NCI-H1092 (cell line): ENCODE data around the gene RITA1.
"Not testable (repeated sequence)": the region's sequence is repeated elsewhere in the genome, so short reads cannot be mapped to it uniquely, and the experiment has no call there.

Source experiments
- DNase-seq: peaks from one replicate; lab custom pipeline; 2025; lab: John Stamatoyannopoulos, UW

Gene RITA1, protein sequence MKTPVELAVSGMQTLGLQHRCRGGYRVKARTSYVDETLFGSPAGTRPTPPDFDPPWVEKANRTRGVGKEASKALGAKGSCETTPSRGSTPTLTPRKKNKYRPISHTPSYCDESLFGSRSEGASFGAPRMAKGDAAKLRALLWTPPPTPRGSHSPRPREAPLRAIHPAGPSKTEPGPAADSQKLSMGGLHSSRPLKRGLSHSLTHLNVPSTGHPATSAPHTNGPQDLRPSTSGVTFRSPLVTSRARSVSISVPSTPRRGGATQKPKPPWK

DNA sequence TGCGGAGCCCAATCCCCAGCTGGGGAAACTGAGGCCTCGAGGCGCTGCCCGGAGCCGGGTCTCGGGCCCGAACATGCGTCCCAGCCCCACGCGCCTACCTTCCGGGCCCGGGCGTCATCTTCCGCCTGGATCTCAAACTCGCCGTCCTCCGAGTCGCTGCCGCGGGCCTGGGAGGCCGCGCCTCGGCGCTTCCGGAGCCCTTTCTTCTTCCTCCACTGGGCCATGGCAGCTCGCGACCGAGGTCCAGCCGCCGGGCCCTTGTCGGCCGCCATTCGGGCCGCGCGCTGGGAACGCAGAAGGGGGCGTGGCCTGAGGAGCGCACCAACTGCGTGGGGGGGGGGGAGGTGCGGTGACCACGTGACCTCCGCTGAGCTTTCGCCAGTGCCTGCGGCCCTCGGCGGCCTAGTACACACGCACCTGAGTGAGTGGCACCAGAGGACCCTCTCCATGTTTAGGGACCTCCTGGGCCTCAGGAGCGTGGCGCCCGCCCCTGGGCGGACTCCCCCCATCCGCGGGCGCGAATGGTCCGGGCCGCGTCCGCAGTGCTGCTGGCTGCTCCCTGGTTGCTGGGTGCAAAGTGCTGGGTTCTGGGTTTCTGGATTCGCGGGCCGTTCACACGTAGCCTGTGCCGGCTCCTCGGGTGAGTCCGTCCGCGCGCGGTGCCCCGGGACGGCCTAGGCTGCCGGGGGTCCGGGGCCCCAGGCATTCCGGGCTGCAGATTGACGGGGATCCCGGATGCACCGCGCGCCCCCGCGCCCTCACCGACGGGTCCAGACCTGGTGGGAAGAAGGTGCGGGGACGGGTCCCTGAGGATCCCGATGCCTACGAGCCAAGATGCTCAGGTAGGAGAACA, at the start of gene RITA1, which contains the start of gene DDX54:
Gene RITA1, plus strand, starts transcription at position 542 of the 853 bp plus-strand sequence. CDS start 1,026 bp downstream, outside the sequence.
Gene DDX54, minus strand, starts transcription at position 299 of the 853 bp plus-strand sequence. Its CDS starts 27 bp downstream, at position 272.
- peak; percentile 78 for DNase-seq

DNA sequence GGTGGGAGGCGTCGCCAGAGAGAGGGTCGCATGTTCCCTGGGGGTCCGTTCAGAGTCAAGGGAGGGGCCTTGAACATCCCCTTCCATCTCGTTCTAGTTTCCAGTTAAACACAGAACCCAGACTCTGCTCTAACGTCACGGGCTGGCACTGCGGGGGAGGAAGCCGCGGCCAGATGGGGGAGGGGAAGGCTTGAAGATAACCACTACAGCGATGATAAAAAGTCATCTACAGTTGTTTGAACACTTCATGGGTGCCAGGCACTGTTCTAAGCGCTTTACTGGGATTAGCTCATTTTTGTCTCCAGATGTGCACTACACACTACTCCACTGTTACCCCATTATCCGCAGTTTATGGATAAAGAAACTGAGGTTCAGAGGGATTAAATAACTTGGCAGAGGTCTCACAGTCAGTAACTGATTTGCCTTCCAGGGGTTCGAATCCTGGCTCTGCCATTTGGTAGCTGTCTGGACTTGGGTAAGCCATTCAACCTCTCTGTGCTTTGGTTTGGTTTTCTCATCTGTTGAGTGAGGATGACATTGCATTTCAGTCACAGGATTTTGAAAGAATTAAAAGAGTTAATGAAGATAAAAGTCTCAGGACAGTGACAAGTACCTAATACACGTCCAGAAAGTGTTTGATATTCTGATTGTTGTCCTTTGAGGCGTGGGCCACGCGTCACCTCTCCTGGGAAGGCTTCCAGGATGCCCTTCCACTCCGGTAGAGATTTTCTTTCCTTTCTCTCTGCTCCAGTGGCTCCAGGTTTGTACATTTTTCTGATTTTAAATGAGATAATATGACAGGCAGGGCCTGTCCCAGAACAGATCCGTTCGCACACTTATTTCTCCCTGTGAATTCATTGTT, 49.2 kb upstream of the RITA1 start:
- DNase-seq: no peak

DNA sequence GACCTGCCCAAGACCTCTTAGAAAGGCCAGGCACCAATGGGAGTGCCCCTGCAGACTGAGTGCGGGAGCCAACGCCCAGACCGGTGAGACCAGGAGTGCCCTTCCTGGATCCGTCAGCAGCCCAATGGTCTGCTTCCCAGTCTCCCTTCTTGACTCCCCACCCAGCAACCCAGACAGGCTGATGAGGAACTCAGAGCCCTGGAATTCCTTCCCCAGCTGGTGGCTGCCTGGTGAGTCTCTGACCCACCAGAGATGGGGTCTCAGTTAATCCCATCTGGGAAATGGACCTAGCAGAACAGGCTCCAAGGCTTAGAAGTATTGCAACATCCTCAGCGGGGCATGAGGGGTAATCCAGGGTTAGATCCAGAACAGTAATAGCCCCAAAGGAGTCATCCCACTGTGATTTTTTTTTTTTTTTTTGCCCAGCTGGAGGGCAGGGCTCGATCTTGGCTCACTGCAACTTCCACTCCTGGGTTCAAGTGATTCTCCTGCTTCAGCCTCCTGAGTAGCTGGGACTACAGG, 48.5 kb upstream of the RITA1 start:
- no peak for DNase-seq

DNA sequence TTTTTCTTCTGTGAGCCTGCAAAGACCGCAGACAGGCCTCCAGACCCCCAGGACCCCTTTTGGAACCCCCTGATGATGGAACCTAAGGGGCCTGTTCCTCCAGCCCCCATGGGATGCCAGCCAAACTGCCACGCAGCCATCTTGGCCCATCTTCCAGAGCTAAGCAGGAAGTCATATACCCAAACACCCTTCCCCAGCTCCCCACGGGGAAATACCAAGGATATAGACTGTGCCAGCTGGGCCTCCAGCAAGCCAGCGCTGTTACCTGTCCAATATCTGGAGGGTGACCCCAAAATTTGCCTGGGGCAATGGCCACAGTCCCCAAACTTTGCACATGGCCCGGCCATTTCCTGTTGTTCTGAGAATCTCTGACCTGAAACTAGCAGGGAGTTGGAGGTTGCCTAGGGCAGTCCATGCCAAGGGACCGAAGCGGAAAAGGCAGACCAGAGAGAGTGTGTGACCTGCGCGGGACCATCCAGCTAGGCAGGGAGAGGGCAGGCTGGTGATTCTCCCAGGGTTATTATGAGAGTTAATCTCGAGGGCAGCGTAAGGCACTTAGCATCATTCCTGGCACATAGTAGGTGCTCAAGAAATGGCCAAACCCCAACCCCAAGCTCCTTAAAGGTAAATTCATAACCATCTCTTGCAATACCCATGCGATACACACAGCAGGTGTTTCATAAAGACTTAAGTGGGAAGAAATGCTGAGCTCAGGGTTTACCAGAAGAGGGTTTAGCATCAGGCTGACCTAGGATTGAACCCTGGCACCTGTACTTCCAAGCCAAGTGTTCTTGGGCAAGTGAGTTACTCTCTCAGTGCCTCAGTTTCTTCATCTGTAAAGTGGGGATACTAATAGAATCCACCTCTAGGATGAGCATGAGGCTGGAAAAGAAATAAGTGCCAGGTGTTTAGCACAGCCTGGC, 47.4 kb upstream of the RITA1 start:
- DNase-seq: no peak

DNA sequence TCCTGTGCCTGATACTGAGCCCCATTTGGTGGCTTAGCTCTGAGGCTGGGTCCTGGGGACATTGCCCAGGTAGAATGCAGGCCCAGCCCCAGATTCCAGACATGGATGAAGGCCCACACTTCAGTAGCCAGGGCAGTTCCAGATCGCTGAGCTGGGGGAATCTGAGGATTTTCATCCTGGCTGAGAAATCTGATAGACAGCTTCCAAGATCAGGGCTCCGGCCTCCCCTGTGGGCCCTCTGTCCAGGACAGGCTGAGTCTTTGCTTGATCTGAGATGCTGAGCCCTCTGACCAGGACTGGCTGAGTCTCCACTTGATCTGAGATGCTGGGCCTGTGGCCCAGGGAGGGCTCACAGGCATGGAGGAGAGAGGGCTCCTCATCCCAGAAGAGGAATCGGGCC, 46.7 kb upstream of the RITA1 start:
- DNase-seq: no peak

DNA sequence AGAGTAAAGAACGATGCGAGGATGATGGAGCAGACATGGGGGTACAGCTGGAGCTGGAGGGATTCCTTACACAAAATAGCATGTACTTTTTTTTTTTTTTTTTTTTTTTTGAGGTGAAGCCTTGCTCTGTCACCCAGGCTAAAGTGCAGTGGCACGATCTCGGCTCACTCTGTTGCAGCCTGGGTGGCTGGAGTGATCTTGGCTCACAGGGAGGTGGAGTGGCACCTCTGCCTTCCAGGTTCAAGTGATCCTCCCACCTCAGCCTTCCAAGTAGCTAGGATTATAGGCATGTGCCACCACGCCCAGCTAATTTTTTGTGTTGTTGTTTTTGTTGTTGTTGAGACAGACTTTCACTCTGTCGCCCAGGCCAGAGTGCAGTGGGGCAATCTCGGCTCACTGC, 44.8 kb upstream of the RITA1 start:
- no peak for DNase-seq

DNA sequence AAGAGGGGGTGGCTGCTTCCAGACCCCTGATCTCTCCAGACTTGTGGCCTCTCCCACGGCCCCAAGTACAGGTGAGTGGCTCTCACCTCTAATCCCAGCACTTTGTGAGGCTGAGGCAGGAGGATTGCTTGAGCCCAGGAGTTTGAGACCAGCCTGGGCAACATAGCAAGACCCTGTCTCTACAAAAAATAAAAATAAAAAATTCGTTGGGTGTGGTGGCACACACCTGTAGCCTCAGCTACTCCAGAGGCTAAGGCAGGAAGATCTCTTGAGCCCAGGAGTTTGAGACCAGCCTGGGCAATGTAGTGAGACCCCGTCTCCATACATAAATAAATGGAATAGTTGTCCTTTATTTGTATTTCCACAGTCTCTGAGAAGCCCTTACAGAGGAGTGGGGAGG, 43.8 kb upstream of the RITA1 start:
- DNase-seq: not testable (repeated sequence)

DNA sequence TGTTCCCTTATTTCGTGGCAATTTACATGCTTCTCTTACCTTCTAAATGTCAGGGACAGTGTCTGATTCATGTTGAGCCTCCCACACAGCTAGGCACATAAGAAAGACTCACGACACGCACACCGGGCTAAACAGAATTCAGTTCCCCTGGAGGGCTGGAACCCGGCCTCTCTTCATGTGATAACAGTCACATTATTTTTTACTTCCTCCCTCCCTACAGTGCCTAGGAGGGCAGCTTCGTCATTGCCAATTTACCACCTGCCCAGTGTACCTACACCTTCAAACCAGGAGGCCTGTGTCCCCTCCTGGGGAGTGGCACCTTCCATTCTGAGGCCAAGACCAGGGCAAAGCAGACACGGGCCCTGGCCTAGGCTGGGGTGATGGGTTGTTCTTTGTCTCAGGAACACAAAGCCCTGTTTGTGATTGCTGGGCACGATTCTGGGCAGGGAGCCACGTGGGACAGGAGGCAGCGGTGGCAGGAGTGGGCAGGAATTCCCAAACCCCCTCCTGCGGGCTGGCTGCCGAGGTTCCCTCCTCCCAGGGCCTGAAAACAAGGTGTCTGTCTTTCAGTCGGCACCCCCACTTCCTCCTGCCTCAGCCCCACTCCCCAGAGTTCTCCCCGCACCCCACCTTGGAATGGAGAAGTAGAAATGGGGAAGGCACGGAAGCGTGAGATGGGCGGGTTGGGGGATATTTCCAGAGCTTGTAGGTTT, 43.2 kb upstream of the RITA1 start:
- DNase-seq: no peak

DNA sequence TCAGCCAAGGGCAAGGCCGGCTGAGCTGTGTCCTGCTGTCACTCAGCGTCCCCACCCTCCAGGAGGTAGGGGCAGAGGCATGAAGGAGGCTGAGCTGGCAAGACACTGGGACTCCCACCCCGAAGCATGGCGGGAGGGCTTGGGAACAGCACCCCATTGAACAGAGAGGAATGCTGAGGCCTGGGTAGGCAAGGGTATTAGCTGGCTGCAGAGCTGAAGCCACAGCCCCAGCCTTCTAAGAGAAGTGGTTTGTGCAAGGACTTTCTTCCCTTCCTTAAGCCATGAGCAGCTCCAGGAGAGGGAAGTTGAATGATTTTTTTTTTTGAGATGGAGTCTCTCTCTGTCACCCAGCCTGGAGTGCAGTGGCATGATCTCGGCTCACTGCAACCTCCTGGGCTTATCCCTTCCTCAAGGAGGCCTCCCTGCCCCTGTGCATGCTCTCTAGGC, 42.6 kb upstream of the RITA1 start:
- DNase-seq: no peak

DNA sequence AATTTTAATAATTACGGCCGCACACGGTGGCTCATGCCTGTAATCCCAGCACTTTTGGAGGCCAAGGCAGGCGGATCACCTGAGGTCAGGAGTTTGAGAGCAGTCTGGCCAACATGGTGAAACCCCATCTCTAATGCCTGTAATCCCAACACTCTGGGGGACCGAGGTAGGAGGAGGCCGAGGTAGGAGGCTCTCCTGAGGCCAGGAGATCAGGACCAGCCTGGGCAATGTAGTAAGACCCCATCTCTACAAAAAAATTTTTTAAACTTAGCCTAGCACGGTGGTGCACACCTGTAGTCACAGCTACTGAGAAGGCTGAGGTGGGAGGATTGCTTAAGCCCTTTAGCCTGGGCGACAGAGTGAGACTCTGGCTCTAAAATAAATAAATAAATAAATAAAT, 41.6 kb upstream of the RITA1 start:
- no peak for DNase-seq

DNA sequence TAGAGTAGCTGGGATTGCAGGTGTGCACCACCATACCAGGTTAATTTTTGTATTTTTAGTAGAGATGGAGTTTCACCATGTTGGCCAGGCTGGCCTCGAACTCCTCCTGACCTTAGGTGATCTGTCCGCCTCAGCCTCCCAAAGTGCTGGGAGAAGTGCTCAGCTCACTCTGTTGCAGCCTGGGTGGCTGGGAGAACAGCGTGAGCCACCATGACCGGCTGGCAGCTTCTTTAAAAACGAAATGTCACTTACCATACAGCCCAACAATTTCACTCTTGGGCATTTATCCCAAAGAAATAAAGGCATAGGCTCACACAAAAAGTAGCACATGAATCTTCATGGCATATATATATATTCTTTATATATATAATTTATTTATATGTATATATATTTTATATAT, 40.7 kb upstream of the RITA1 start:
- no peak for DNase-seq

DNA sequence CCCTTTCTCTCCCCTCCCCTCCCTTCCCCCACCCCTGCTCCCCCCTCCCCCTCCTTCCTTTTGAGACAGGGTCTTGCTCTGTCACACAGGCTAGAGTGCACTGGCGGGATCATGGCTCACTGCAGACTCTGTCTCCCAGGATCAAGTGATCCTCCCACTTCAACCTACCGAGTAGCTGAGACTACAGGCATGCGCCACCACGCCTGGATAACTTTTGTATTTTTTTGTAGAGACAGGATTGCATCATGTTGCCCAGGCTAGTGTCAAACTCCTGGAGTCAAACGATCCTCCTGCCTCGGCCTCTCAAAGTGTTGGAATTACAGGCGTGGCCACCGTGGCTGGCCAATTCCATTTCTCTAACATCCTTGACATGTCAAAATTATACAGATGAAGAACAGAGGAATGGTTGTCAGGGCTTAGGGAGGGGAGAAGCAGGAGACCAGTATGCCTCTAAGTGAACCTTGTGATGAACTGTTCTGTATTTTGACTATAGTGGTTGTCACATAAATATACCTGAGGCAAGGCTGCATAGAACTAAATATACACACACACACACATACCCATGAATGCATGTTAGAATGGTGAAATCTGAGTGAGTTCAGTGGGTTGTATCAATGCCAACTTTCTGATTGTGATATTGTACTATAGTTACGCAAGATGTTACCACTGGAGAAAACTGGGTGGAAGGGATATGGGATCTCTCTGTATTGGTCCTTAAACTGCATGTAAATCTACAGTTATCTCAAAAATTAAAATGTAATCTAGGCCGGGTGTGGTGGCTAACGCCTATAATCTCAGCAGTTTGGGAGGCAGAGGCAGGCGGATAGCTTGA, 39.6 kb upstream of the RITA1 start:
- no peak for DNase-seq

DNA sequence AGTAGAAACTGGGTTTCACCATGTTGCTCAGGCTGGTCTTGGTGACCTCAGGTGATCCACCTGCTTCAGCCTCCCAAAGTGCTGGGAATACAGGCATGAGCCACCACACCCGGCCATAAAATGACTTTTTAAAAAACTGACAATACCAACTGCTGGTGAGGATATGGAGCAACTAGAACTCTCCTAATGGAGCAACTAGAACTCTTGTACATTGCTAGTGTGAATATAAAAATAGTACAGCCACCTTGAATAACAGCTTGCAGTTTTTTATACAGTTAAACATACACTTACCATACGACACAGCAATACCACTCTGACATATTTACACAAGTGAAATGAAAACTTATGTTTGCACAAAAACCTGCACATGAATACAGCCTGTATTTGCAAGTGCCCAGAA, 38.5 kb upstream of the RITA1 start:
- DNase-seq: no peak

DNA sequence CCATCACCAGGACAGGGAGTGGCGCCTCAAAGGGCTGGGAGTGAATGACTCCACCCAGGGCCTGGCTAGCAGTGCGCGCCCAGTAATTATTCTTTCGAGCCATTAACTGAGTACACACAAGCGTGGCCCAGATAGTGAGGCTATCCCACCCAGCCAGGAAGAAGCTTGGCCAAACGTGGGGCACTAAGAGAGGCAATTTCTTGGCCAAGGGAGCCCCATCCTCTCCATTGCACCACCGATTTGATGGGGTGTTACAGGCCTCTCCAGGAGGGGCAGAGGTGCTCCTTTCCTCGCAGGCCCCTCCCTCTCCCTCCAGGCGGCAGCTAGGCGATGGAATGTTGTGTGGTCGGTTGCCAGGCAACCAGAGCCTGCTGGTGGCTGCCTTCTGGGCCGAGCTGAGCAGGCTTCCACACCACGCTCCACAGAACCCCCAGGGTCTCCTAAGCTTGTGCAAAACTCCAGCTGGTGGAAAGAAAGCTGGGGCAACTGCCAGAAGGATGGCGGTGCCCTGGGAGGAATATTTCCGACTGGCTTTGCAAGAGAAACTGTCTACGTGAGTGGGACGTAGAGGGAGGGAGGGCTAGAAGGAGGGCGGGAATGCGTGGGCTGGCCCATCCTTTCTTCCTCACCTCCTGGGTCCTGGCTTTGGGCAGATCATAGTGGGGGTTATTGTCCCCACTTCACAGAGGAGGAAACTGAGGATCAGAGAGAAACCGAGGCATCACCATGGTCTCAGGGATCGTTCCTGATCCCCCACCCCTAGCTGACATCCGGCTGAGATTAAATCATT, 36.0 kb upstream of the RITA1 start, which contains the start of gene CFAP73:
Gene CFAP73, plus strand, starts transcription at position 364 of the 790 bp plus-strand sequence. Its CDS starts 134 bp downstream, at position 498.
- peak; percentile 41 for DNase-seq

DNA sequence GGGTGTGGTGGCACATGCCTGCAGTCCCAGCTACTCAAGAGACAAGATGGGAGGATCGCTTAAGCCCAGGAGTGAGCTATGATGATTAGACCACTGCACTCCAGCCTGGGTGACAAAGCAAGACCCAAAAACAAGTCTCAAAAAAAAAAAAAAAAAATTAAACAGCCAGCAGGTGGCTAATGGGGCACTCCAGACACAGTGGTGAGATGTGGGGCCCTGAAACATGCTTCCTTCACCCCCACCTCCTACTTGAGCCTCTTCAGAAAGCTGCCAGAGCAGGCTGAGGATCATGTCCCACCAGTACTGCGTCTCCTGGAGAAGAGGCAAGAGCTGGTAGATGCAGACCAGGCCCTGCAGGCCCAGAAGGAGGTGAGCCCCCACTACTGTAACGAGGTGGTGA, 33.9 kb upstream of the RITA1 start:
- no peak for DNase-seq

DNA sequence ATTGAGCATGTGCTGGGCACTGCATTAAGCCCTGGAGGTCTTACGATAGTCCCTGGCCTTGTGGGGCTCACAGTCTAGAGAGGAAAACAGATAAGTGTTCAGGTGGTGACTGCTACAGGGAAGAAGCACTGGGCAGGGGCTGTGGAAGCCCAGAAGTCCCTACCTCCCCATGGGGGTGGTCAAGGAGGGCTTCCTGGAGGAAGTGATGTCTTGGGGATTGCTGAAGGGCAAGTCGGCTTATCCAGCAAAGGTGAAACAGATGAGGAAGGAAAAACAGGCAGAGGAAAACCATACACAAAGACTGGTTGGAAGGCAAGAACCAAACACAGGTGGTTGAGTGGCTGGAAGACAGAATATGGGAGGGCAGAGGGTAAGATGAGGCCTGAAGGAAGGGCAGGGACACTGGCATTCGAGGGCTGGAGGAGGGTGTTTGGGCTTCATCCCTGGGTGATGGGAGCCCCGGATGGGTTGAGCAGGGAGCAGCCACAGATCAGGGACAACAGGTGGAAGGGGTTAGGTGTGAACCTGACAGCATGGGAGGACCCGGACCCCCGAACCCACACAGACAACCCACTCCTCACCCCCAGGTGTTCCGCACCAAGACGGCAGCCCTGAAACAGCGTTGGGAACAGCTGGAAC, 33.2 kb upstream of the RITA1 start:
- no peak for DNase-seq

DNA sequence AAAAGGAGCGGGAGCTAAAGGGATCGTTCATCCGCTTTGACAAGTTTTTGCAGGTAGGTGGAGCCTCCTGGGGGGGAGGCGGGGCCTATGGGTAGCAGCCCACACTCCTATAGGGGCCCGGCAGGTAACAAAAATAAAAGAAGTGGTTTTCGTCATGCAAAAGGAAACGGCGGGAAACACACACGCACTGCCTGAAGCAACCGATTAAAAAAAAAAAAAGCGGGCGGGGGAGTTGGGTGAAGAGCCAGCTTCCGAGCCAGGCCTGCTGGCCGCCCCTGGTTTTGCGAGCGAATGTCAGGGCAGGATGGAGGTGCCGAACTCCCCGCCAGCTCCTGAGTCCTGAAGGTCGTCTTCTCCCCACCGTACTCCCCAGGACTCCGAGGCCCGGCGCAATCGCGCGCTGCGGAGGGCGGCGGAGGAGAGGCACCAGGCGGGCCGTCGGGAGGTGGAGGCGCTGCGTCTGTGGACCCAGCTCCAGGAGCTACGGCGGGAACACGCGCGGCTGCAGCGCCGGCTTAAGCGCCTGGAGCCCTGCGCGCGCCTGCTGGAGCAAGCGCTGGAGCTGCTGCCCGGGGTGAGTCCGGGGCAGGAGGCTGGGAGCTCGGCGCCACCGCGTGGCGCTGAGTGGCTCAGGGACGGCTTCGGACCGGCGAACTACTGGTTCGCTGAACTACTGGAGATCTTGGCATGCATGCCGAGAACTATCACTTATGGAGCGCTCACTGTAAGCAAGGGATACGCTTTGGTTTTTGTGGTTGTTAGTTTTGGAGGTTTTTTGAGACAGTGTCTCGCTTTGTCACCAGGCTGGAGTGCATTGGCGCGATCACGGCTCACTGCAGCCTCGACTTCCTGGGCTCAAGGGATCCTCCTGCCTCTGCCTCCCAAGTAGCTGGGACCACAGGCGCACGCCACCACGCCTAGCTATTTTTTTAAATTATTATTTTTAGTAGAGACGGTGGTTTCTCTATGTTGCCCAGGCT, 32.4 kb upstream of the RITA1 start:
- peak; percentile 77 for DNase-seq
